SK-N-SH treated with all-trans-retinoic acid at 6 μM for 48 hours (cell line): Measurements from ENCODE around the gene TUBGCP3.

Experiments used
- ATAC-seq: fragments of 200-7000 bp; cut with Tn5 transposase; 3 replicates; pipeline ENCODE4 v1.9.1; 2020; ENCODE audit warnings: mild to moderate bottlenecking, moderate library complexity
- ARNTL ChIP-seq: fragments of 450-650 bp; formaldehyde crosslinking; IDR thresholded peaks from 2 replicates; pipeline ENCODE4 v1.5.0; 2020; ENCODE audit warnings: low read depth, mild to moderate bottlenecking, moderate library complexity, borderline replicate concordance
- BACH2 ChIP-seq: fragments of 250-450 bp; sonication (Bioruptor Pico); IDR thresholded peaks from 2 replicates; pipeline ENCODE4 v1.9.0; 2021; ENCODE audit warnings: mild to moderate bottlenecking, borderline replicate concordance
- CSDC2 ChIP-seq: fragments of 250-450 bp; sonication (Bioruptor Pico); IDR thresholded peaks from 2 replicates; pipeline ENCODE4 v1.5.0; 2020; ENCODE audit warnings: mild to moderate bottlenecking, moderate library complexity
- ESRRG ChIP-seq: fragments of 250-450 bp; sonication (Bioruptor Pico); IDR thresholded peaks from 2 replicates; pipeline ENCODE4 v1.6.1; 2021; ENCODE audit warnings: mild to moderate bottlenecking
- GLIS3 ChIP-seq: fragments of 250-450 bp; sonication (Bioruptor Pico); IDR thresholded peaks from 2 replicates; pipeline ENCODE4 v1.5.0; 2020; ENCODE audit warnings: mild to moderate bottlenecking, moderate library complexity
- OSR1 ChIP-seq: fragments of 250-450 bp; sonication (Bioruptor Pico); IDR thresholded peaks from 2 replicates; pipeline ENCODE4 v1.8.0; 2022; ENCODE audit warnings: moderate library complexity, mild to moderate bottlenecking, inconsistent platforms
- POU6F1 ChIP-seq: fragments of 250-450 bp; sonication (Bioruptor Pico); IDR thresholded peaks from 2 replicates; pipeline ENCODE4 v1.8.0; 2021; ENCODE audit warnings: low read depth, mild to moderate bottlenecking, moderate library complexity, borderline replicate concordance
- PPARA ChIP-seq: fragments of 250-450 bp; sonication (Bioruptor Pico); IDR thresholded peaks from 2 replicates; pipeline ENCODE4 v1.5.0; 2020; ENCODE audit warnings: mild to moderate bottlenecking, borderline replicate concordance
- TCF4 ChIP-seq: fragments of 250-450 bp; sonication (Bioruptor Pico); IDR thresholded peaks from 2 replicates; pipeline ENCODE4 v1.8.0; 2021; ENCODE audit warnings: mild to moderate bottlenecking, moderate library complexity, borderline replicate concordance
- TOX ChIP-seq: fragments of 250-450 bp; sonication (Bioruptor Pico); IDR thresholded peaks from 2 replicates; pipeline ENCODE4 v1.8.0; 2021; ENCODE audit warnings: mild to moderate bottlenecking, moderate library complexity, borderline replicate concordance
- ZC3H10 ChIP-seq: fragments of 250-450 bp; sonication (Bioruptor Pico); IDR thresholded peaks from 2 replicates; pipeline ENCODE4 v1.5.1; 2021; ENCODE audit warnings: mild to moderate bottlenecking, moderate library complexity
- ZFP3 ChIP-seq: fragments of 250-450 bp; sonication (Bioruptor Pico); IDR thresholded peaks from 2 replicates; pipeline ENCODE4 v1.5.0; 2020; ENCODE audit warnings: mild to moderate bottlenecking, moderate library complexity
- ZFP30 ChIP-seq: fragments of 450-650 bp; formaldehyde crosslinking; IDR thresholded peaks from 2 replicates; pipeline ENCODE4 v1.5.0; 2022; ENCODE audit warnings: mild to moderate bottlenecking, moderate library complexity
- ZNF565 ChIP-seq: fragments of 450-650 bp; formaldehyde crosslinking; conservative IDR thresholded peaks from 2 replicates; pipeline ENCODE4 v1.5.0; 2020; ENCODE audit warnings: low read depth, mild to moderate bottlenecking, moderate library complexity
- ZNF70 ChIP-seq: fragments of 450-650 bp; formaldehyde crosslinking; IDR thresholded peaks from 2 replicates; pipeline ENCODE4 v1.5.0; 2020; ENCODE audit warnings: mild to moderate bottlenecking, moderate library complexity
- ZNF8 ChIP-seq: fragments of 450-650 bp; formaldehyde crosslinking; IDR thresholded peaks from 2 replicates; pipeline ENCODE4 v1.5.0; 2020; ENCODE audit warnings: mild to moderate bottlenecking, moderate library complexity
- TF ChIP-seq, protein P1 (sequence below): fragments of 250-450 bp; sonication (Bioruptor Pico); IDR thresholded peaks from 2 replicates; pipeline ENCODE4 v1.5.0; 2020; ENCODE audit warnings: mild to moderate bottlenecking, moderate library complexity
- TF ChIP-seq, protein P2 (sequence below): fragments of 250-450 bp; sonication (Bioruptor Pico); IDR thresholded peaks from 2 replicates; pipeline ENCODE4 v1.5.1; 2020; ENCODE audit warnings: low read depth, mild to moderate bottlenecking, moderate library complexity
- TF ChIP-seq, protein P3 (sequence below): fragments of 250-450 bp; sonication (Bioruptor Pico); IDR thresholded peaks from 2 replicates; pipeline ENCODE4 v1.8.0; 2020; ENCODE audit warnings: mild to moderate bottlenecking, moderate library complexity, borderline replicate concordance

TUBGCP3 gene

GRCh38 chr13:112606109-112607001 lies 18.4 kb upstream of the TUBGCP3 start:
- ATAC-seq: peak; percentile 100
- TF ChIP-seq ZNF8 (no peak), GLIS3 (no peak), ZFP30 (no peak), ZNF70 (CRISPR knock-in tag) (no peak), ZNF565 (CRISPR knock-in tag) (no peak)
- TF ChIP-seq, protein P1, sequence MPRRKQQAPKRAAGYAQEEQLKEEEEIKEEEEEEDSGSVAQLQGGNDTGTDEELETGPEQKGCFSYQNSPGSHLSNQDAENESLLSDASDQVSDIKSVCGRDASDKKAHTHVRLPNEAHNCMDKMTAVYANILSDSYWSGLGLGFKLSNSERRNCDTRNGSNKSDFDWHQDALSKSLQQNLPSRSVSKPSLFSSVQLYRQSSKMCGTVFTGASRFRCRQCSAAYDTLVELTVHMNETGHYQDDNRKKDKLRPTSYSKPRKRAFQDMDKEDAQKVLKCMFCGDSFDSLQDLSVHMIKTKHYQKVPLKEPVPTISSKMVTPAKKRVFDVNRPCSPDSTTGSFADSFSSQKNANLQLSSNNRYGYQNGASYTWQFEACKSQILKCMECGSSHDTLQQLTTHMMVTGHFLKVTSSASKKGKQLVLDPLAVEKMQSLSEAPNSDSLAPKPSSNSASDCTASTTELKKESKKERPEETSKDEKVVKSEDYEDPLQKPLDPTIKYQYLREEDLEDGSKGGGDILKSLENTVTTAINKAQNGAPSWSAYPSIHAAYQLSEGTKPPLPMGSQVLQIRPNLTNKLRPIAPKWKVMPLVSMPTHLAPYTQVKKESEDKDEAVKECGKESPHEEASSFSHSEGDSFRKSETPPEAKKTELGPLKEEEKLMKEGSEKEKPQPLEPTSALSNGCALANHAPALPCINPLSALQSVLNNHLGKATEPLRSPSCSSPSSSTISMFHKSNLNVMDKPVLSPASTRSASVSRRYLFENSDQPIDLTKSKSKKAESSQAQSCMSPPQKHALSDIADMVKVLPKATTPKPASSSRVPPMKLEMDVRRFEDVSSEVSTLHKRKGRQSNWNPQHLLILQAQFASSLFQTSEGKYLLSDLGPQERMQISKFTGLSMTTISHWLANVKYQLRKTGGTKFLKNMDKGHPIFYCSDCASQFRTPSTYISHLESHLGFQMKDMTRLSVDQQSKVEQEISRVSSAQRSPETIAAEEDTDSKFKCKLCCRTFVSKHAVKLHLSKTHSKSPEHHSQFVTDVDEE (CRISPR knock-in tag): no peak

- ATAC-seq: no peak
- TF ChIP-seq ZFP3 (CRISPR knock-in tag) (no peak), OSR1 (no peak), POU6F1 (CRISPR knock-in tag) (no peak), ZC3H10 (CRISPR knock-in tag) (no peak), GLIS3 (no peak), ZNF70 (CRISPR knock-in tag) (no peak), CSDC2 (CRISPR knock-in tag) (no peak), ARNTL (CRISPR knock-in tag) (no peak), TOX (CRISPR knock-in tag) (no peak), PPARA (CRISPR knock-in tag) (no peak), BACH2 (no peak), ZNF565 (CRISPR knock-in tag) (no peak), TCF4 (CRISPR knock-in tag) (no peak), ZFP30 (no peak), ESRRG (CRISPR knock-in tag) (no peak), ZNF8 (no peak)
- TF ChIP-seq, protein P1 (CRISPR knock-in tag): no peak
- TF ChIP-seq, protein P2, sequence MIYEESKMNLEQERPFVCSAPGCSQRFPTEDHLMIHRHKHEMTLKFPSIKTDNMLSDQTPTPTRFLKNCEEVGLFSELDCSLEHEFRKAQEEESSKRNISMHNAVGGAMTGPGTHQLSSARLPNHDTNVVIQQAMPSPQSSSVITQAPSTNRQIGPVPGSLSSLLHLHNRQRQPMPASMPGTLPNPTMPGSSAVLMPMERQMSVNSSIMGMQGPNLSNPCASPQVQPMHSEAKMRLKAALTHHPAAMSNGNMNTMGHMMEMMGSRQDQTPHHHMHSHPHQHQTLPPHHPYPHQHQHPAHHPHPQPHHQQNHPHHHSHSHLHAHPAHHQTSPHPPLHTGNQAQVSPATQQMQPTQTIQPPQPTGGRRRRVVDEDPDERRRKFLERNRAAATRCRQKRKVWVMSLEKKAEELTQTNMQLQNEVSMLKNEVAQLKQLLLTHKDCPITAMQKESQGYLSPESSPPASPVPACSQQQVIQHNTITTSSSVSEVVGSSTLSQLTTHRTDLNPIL (CRISPR knock-in tag): no peak
- TF ChIP-seq, protein P3, sequence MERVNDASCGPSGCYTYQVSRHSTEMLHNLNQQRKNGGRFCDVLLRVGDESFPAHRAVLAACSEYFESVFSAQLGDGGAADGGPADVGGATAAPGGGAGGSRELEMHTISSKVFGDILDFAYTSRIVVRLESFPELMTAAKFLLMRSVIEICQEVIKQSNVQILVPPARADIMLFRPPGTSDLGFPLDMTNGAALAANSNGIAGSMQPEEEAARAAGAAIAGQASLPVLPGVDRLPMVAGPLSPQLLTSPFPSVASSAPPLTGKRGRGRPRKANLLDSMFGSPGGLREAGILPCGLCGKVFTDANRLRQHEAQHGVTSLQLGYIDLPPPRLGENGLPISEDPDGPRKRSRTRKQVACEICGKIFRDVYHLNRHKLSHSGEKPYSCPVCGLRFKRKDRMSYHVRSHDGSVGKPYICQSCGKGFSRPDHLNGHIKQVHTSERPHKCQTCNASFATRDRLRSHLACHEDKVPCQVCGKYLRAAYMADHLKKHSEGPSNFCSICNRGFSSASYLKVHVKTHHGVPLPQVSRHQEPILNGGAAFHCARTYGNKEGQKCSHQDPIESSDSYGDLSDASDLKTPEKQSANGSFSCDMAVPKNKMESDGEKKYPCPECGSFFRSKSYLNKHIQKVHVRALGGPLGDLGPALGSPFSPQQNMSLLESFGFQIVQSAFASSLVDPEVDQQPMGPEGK (CRISPR knock-in tag): no peak
Measured at GRCh38 chr13:112605531-112605990, 17.6 kb upstream of the TUBGCP3 start.
